HepG2 (cell line): Measurements from ENCODE around the gene SLC38A8.

Experiments used
- BHLHE40 ChIP-seq: IDR thresholded peaks from 2 replicates; pipeline ENCODE4 v1.6.1; 2011; ENCODE audit warnings: low read length, improper control_type of control experiment
- KLF6 ChIP-seq: IDR thresholded peaks from 2 replicates; pipeline ENCODE4 v1.8.0; 2016; ENCODE audit warnings: missing biosample characterization, missing genetic modification reagents
- KLF9 ChIP-seq: IDR thresholded peaks from 2 replicates; pipeline ENCODE4 v1.6.1; 2016; ENCODE audit warnings: low read depth
- SMC3 ChIP-seq: IDR thresholded peaks from 2 replicates; pipeline ENCODE4 v1.6.1; 2011; ENCODE audit warnings: low read length, improper control_type of control experiment
- SRSF4 ChIP-seq: fragments of 200-400 bp; formaldehyde crosslinking; IDR thresholded peaks from one replicate; pipeline ENCODE4 v1.6.1; 2018; ENCODE audit warnings: mild to moderate bottlenecking, low read depth, low read length, moderate library complexity; ENCODE audit not compliant: poor library complexity, severe bottlenecking
- ZNF431 ChIP-seq: sonication (generic); formaldehyde crosslinking; IDR thresholded peaks from 2 replicates; pipeline ENCODE4 v1.9.0; 2022; ENCODE audit warnings: missing genetic modification reagents, low read depth, mild to moderate bottlenecking, borderline replicate concordance

GRCh38 chr16:83974475-83974874, 68.1 kb downstream of the SLC38A8 start:
- TF ChIP-seq KLF6 (CRISPR knock-in tag) (no peak), SMC3 (no peak), BHLHE40 (no peak), ZNF431 (CRISPR knock-in tag) (no peak), SRSF4 (no peak), KLF9 (CRISPR knock-in tag) (no peak)
